ENCODE measurements around the gene ALKBH3.

GRCh38 chr11:43948341-43949225 is 68.0 kb downstream of the ALKBH3 start:
- no peak for TF ChIP-seq POLR2AphosphoS5 (IDR thresholded peaks at IDR 0.05; ENCODE audit: low read depth, low read length)
- no peak for TF ChIP-seq EZH2phosphoT487 (IDR thresholded peaks at IDR 0.05; ENCODE audit: borderline replicate concordance, low read depth)
- TF ChIP-seq SMC3 (IDR thresholded peaks at IDR 0.05; ENCODE audit: low read depth, low read length) = no peak
- TF ChIP-seq RCOR1 (IDR thresholded peaks at IDR 0.05; ENCODE audit: low read length) = no peak
- TF ChIP-seq EP300 (IDR thresholded peaks at IDR 0.05; ENCODE audit: borderline replicate concordance in 1 of 2, low read depth in 1 of 2, low read length in 1 of 2) = no peak
- TF ChIP-seq, protein P1, sequence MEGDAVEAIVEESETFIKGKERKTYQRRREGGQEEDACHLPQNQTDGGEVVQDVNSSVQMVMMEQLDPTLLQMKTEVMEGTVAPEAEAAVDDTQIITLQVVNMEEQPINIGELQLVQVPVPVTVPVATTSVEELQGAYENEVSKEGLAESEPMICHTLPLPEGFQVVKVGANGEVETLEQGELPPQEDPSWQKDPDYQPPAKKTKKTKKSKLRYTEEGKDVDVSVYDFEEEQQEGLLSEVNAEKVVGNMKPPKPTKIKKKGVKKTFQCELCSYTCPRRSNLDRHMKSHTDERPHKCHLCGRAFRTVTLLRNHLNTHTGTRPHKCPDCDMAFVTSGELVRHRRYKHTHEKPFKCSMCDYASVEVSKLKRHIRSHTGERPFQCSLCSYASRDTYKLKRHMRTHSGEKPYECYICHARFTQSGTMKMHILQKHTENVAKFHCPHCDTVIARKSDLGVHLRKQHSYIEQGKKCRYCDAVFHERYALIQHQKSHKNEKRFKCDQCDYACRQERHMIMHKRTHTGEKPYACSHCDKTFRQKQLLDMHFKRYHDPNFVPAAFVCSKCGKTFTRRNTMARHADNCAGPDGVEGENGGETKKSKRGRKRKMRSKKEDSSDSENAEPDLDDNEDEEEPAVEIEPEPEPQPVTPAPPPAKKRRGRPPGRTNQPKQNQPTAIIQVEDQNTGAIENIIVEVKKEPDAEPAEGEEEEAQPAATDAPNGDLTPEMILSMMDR (IDR thresholded peaks at IDR 0.05) = no peak
- no peak for TF ChIP-seq IRF3 (IDR thresholded peaks at IDR 0.05; ENCODE audit: low read depth, low read length)
- TF ChIP-seq SIN3A (IDR thresholded peaks at IDR 0.05; ENCODE audit: borderline replicate concordance, low read depth, low read length) = no peak
- TF ChIP-seq PBX3 (IDR thresholded peaks at IDR 0.05) = no peak

All from SK-N-SH (cell line).